Measurements from ENCODE around the gene SLC39A12. TPM values are rescaled to one million over a fixed set of nuclear protein-coding genes. Genes with fewer than 3 reads are reported as not detected.

Gene SLC39A12
- polyA plus RNA-seq, 1 of the 3 experiments (the other 2 are of a cell fraction) = not detected

GRCh38 chr10:17984056-17984455 lies 32.3 kb downstream of the SLC39A12 start:
- no peaks in the 10 kb centered on the region for H3K9me3 ChIP-seq
- WGBS (ENCODE audit: low lambda C conversion rate) = 9% methylated on average over 1 of the region's 1 CpG
- H3K4me2 ChIP-seq = no peak overlapping the region
- H3F3A ChIP-seq (replicated peaks; ENCODE audit: insufficient read depth) = peaks cover 20% of the 10 kb centered on the region
- no peak overlapping the region for H3K9ac ChIP-seq
- no peaks in the 10 kb centered on the region for H3K9me2 ChIP-seq
- CTCF ChIA-PET = interaction anchor here (0.6 kb wide), 1 partner anchor 543 kb away, joined by 4 read pairs; no protein-coding TSS in a partner anchor
- H3K4me3 ChIP-seq (ENCODE audit: low read depth in 2 of 2, low read length in 1 of 2) = no peak overlapping the region
- peaks cover 0 to 9% of the 10 kb centered on the region in 2 experiments; a peak in 2 of 4 replicates for H3K4me1 ChIP-seq (ENCODE audit: control insufficient read depth in 1 of 2, insufficient read depth in 2 of 2, low read depth in 1 of 2, low read length in 1 of 2)
- H3K79me2 ChIP-seq (ENCODE audit: insufficient read depth) = no peaks in the 10 kb centered on the region
- H4K20me1 ChIP-seq (ENCODE audit: insufficient read depth) = no peaks in the 10 kb centered on the region
- H3K36me3 ChIP-seq (replicated peaks in 1 of 2; ENCODE audit: control insufficient read depth in 1 of 2, insufficient read depth in 2 of 2, low read length in 1 of 2) = no peaks in the 10 kb centered on the region
- H2AFZ ChIP-seq (ENCODE audit: low read depth) = peak overlapping the region; percentile 56; the same call in 1 of the 2 replicates
- no peak overlapping the region; a peak in 1 of 4 replicates for H3K27ac ChIP-seq (ENCODE audit: low read depth in 2 of 2, low read length in 1 of 2)
- no peaks in the 10 kb centered on the region for H3K27me3 ChIP-seq (ENCODE audit: insufficient read depth)
- POLR2A ChIA-PET = no interaction called here
- no peak for DNase-seq
- TF ChIP-seq TCF12 (IDR thresholded peaks at IDR 0.05) = no peak; the same call in 1 of the 2 replicates
- 0 out of 4 replicates have a peak, but pooled peaks of 1 of the 2 experiments have one; percentile 27 for TF ChIP-seq EP300 (IDR thresholded peaks at IDR 0.05; ENCODE audit: borderline replicate concordance in 1 of 2, low read depth in 1 of 2, low read length in 1 of 2)
- TF ChIP-seq MXI1 (IDR thresholded peaks at IDR 0.05; ENCODE audit: low read depth, low read length) = no peak
- no peak for TF ChIP-seq FOXM1 (IDR thresholded peaks at IDR 0.05; ENCODE audit: low read depth)
- no peak for TF ChIP-seq GABPA (IDR thresholded peaks at IDR 0.05; ENCODE audit: low read depth)
- TF ChIP-seq, protein P1, sequence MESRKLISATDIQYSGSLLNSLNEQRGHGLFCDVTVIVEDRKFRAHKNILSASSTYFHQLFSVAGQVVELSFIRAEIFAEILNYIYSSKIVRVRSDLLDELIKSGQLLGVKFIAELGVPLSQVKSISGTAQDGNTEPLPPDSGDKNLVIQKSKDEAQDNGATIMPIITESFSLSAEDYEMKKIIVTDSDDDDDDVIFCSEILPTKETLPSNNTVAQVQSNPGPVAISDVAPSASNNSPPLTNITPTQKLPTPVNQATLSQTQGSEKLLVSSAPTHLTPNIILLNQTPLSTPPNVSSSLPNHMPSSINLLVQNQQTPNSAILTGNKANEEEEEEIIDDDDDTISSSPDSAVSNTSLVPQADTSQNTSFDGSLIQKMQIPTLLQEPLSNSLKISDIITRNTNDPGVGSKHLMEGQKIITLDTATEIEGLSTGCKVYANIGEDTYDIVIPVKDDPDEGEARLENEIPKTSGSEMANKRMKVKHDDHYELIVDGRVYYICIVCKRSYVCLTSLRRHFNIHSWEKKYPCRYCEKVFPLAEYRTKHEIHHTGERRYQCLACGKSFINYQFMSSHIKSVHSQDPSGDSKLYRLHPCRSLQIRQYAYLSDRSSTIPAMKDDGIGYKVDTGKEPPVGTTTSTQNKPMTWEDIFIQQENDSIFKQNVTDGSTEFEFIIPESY (IDR thresholded peaks at IDR 0.05; ENCODE audit: borderline replicate concordance, low read depth) = no peak
- TF ChIP-seq RCOR1 (IDR thresholded peaks at IDR 0.05; ENCODE audit: low read length) = no peak
- no peak for TF ChIP-seq CTCF (IDR thresholded peaks at IDR 0.05)
- no peak for TF ChIP-seq EZH2phosphoT487 (IDR thresholded peaks at IDR 0.05; ENCODE audit: borderline replicate concordance, low read depth)
- no peak for TF ChIP-seq REST (IDR thresholded peaks at IDR 0.05; ENCODE audit: low read depth, low read length)
- no peak for TF ChIP-seq MAX (IDR thresholded peaks at IDR 0.05; ENCODE audit: low read depth)
- peak; percentile 24; the same call in 1 of the 2 replicates for TF ChIP-seq JUND (IDR thresholded peaks at IDR 0.05)
- no peak for TF ChIP-seq YY1 (IDR thresholded peaks at IDR 0.05; ENCODE audit: low read depth)
- no peak for TF ChIP-seq SMC3 (IDR thresholded peaks at IDR 0.05; ENCODE audit: low read depth, low read length)
- peak; percentile 63 for TF ChIP-seq PBX3 (IDR thresholded peaks at IDR 0.05)
- peak; percentile 29; the same call in 1 of the 2 replicates for TF ChIP-seq TEAD4 (IDR thresholded peaks at IDR 0.05; ENCODE audit: borderline replicate concordance, insufficient read depth)
- TF ChIP-seq RFX5 (IDR thresholded peaks at IDR 0.05; ENCODE audit: low read length) = no peak
- TF ChIP-seq RXRA (IDR thresholded peaks at IDR 0.05; ENCODE audit: borderline replicate concordance, low read depth) = no peak
- TF ChIP-seq, protein P2, sequence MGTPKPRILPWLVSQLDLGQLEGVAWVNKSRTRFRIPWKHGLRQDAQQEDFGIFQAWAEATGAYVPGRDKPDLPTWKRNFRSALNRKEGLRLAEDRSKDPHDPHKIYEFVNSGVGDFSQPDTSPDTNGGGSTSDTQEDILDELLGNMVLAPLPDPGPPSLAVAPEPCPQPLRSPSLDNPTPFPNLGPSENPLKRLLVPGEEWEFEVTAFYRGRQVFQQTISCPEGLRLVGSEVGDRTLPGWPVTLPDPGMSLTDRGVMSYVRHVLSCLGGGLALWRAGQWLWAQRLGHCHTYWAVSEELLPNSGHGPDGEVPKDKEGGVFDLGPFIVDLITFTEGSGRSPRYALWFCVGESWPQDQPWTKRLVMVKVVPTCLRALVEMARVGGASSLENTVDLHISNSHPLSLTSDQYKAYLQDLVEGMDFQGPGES (IDR thresholded peaks at IDR 0.05; ENCODE audit: low read depth, low read length) = no peak
- TF ChIP-seq SIN3A (IDR thresholded peaks at IDR 0.05; ENCODE audit: borderline replicate concordance, low read depth, low read length) = no peak
- TF ChIP-seq, protein P3, sequence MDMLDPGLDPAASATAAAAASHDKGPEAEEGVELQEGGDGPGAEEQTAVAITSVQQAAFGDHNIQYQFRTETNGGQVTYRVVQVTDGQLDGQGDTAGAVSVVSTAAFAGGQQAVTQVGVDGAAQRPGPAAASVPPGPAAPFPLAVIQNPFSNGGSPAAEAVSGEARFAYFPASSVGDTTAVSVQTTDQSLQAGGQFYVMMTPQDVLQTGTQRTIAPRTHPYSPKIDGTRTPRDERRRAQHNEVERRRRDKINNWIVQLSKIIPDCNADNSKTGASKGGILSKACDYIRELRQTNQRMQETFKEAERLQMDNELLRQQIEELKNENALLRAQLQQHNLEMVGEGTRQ (IDR thresholded peaks at IDR 0.05; ENCODE audit: borderline replicate concordance, low read depth, low read length) = no peak

All from SK-N-SH (cell line).